HepG2 (cell line): Measurements from ENCODE around the gene GDPD5. TPM values are rescaled to one million over a fixed set of nuclear protein-coding genes. Genes with fewer than 3 reads are reported as not detected.
A peak's percentile ranks its signal among the peaks of the same experiment; 100 is the strongest.

Experiments used
- ARHGAP35 ChIP-seq: sonication (generic); formaldehyde crosslinking; IDR thresholded peaks from 2 replicates; pipeline ENCODE4 v1.9.0; 2022; ENCODE audit warnings: mild to moderate bottlenecking, inconsistent platforms, moderate library complexity, missing genetic modification reagents, borderline replicate concordance
- ARNT2 ChIP-seq: sonication (generic); formaldehyde crosslinking; IDR thresholded peaks from 2 replicates; pipeline ENCODE4 v1.8.0; 2022; ENCODE audit warnings: mild to moderate bottlenecking, low read depth, missing genetic modification reagents, moderate library complexity
- ELF3 ChIP-seq: IDR thresholded peaks from 2 replicates; pipeline ENCODE4 v1.6.1; 2016; ENCODE audit warnings: missing genetic modification reagents, missing compliant biosample characterization
- MTA1 ChIP-seq: sonication (generic); formaldehyde crosslinking; IDR thresholded peaks from 2 replicates; pipeline ENCODE4 v1.4.0; 2020; ENCODE audit warnings: missing genetic modification reagents, mild to moderate bottlenecking, borderline replicate concordance
- NFKBIZ ChIP-seq: IDR thresholded peaks from 2 replicates; pipeline ENCODE4 v1.6.1; 2018; ENCODE audit warnings: missing genetic modification reagents, missing compliant biosample characterization
- REL ChIP-seq: sonication (generic); formaldehyde crosslinking; conservative IDR thresholded peaks from 2 replicates; pipeline ENCODE4 v1.8.0; 2022; ENCODE audit warnings: mild to moderate bottlenecking, missing genetic modification reagents, moderate library complexity
- SETDB1 ChIP-seq: sonication (generic); formaldehyde crosslinking; IDR thresholded peaks from 2 replicates; pipeline ENCODE4 v1.5.1; 2020; ENCODE audit warnings: missing genetic modification reagents, mild to moderate bottlenecking, borderline replicate concordance
- SIX4 ChIP-seq: sonication (generic); formaldehyde crosslinking; IDR thresholded peaks from 2 replicates; pipeline ENCODE4 v1.4.0; 2020; ENCODE audit warnings: missing genetic modification reagents
- SMAD9 ChIP-seq: sonication (generic); formaldehyde crosslinking; IDR thresholded peaks from 2 replicates; pipeline ENCODE4 v1.5.1; 2020; ENCODE audit warnings: mild to moderate bottlenecking, missing genetic modification reagents
- ZNF160 ChIP-seq: sonication (generic); formaldehyde crosslinking; IDR thresholded peaks from 2 replicates; pipeline ENCODE4 v1.8.0; 2022; ENCODE audit warnings: mild to moderate bottlenecking, inconsistent platforms, missing genetic modification reagents
- ZNF598 ChIP-seq: sonication (generic); formaldehyde crosslinking; IDR thresholded peaks from 2 replicates; pipeline ENCODE4 v1.5.1; 2020; ENCODE audit warnings: mild to moderate bottlenecking, missing genetic modification reagents, borderline replicate concordance
- ZSCAN20 ChIP-seq: sonication (generic); formaldehyde crosslinking; IDR thresholded peaks from 2 replicates; pipeline ENCODE4 v1.4.0; 2020; ENCODE audit warnings: missing genetic modification reagents, mild to moderate bottlenecking, borderline replicate concordance
- polyA plus RNA-seq, 8 experiments: library from polyadenylated mRNA; depleted of rRNA in 3 of 8; stranded (reverse) in 7 of 8; unstranded in 1 of 8; fragments of >200 nt; fragmentation: Illumina TruSeq in 4 of 8; extraction: Trizol in 4 of 8; gene quantifications; 2 replicates each; pipeline versions ENCODE4 v1.2.1 to v1.2.3, GENCODE V29; 2011 to 2016; ENCODE audit warnings: low read depth in 4 of 8, missing spikeins in 1 of 8, mixed read lengths in 1 of 8; ENCODE audit not compliant: insufficient read depth in 1 of 8
- total RNA-seq, 5 experiments: library from RNA; depleted of rRNA; stranded (reverse); fragments of >200 nt; fragmentation: Illumina TruSeq; extraction: Trizol; gene quantifications; 2 replicates each; pipeline ENCODE4 v1.2.3, GENCODE V29; 2016; ENCODE audit warnings: low read depth in 1 of 5
- TF ChIP-seq, protein P1 (sequence below): fragments of 450-650 bp; IDR thresholded peaks from 2 replicates; pipeline ENCODE4 v1.6.1; 2017; ENCODE audit warnings: mild to moderate bottlenecking
- TF ChIP-seq, protein P2 (sequence below): sonication (generic); formaldehyde crosslinking; IDR thresholded peaks from 2 replicates; pipeline ENCODE4 v1.8.1; 2023; ENCODE audit warnings: missing genetic modification reagents, inconsistent platforms, borderline replicate concordance

Gene GDPD5
- total and polyA plus RNA-seq, 2 of the 13 experiments (the other 11 are each of a cell fraction or from before 2014, with no cell fraction given): 55.0 to 67.5 TPM

DNA sequence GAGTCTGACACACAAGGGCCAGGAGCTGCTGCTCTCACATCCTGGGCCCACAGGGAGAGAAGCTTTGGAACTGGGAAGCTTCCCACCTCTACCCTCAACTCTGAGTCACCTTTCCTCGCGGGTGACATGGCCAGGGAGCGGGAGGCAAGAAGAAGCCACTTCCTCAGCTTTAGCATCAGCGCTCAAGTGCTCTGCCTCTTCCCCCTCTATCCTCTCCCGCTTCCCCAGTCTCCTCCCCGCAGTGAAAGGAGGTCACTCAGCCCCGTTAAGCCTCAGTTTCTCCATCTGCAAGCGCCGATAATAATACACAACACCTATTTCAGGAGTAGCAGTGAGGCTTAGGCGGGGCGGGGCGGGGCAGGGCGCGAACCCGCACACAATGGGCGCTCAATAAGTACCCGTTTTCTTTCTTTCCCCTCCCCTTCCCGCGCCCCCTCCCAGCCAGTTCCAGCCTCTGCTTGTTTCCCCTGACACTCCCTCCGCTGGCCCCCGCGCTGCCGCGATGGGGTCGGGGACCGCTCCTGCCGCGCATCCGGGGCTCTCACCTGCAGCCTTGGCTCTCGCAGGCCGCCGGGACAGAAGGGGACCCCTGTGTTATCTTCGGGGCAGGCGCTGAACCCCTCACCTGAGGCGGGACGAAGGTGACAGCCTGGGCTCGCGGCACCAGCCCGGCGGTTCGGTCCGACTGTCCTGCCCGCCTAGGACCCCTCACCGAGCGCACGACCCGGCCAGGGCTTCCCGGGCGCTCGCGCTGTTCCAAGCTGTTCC lies 892 bp downstream of the GDPD5 start (continued):
- TF ChIP-seq ZNF598 (CRISPR knock-in tag) (0 out of 2 replicates have a peak, but pooled peaks have one; percentile 31), SIX4 (CRISPR knock-in tag) (no peak), ARHGAP35 (CRISPR knock-in tag) (no peak), NFKBIZ (CRISPR knock-in tag) (no peak), ARNT2 (CRISPR knock-in tag) (0 out of 2 replicates have a peak, but pooled peaks have one; percentile 54), MTA1 (CRISPR knock-in tag) (no peak; the same call in 1 of the 2 replicates), ZSCAN20 (0 out of 2 replicates have a peak, but pooled peaks have one; percentile 46), ZNF160 (CRISPR knock-in tag) (peak; percentile 50; the same call in 1 of the 2 replicates), SETDB1 (CRISPR knock-in tag) (no peak), REL (CRISPR knock-in tag) (peak; percentile 70), ELF3 (no peak), SMAD9 (CRISPR knock-in tag) (peak; percentile 18; the same call in 1 of the 2 replicates)
- TF ChIP-seq, protein P1, sequence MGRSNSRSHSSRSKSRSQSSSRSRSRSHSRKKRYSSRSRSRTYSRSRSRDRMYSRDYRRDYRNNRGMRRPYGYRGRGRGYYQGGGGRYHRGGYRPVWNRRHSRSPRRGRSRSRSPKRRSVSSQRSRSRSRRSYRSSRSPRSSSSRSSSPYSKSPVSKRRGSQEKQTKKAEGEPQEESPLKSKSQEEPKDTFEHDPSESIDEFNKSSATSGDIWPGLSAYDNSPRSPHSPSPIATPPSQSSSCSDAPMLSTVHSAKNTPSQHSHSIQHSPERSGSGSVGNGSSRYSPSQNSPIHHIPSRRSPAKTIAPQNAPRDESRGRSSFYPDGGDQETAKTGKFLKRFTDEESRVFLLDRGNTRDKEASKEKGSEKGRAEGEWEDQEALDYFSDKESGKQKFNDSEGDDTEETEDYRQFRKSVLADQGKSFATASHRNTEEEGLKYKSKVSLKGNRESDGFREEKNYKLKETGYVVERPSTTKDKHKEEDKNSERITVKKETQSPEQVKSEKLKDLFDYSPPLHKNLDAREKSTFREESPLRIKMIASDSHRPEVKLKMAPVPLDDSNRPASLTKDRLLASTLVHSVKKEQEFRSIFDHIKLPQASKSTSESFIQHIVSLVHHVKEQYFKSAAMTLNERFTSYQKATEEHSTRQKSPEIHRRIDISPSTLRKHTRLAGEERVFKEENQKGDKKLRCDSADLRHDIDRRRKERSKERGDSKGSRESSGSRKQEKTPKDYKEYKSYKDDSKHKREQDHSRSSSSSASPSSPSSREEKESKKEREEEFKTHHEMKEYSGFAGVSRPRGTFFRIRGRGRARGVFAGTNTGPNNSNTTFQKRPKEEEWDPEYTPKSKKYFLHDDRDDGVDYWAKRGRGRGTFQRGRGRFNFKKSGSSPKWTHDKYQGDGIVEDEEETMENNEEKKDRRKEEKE: no peak
- TF ChIP-seq, protein P2, sequence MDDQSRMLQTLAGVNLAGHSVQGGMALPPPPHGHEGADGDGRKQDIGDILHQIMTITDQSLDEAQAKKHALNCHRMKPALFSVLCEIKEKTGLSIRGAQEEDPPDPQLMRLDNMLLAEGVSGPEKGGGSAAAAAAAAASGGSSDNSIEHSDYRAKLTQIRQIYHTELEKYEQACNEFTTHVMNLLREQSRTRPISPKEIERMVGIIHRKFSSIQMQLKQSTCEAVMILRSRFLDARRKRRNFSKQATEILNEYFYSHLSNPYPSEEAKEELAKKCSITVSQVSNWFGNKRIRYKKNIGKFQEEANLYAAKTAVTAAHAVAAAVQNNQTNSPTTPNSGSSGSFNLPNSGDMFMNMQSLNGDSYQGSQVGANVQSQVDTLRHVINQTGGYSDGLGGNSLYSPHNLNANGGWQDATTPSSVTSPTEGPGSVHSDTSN (CRISPR knock-in tag): no peak
